ENCODE data around the gene CUX1.

Gene CUX1

GRCh38 chr7:101788517-101788916, 28.9 kb upstream of the CUX1 start:
- TF ChIP-seq CSDC2 (CRISPR knock-in tag; IDR thresholded peaks at IDR 0.05) = no peak
- TF ChIP-seq ARNTL (CRISPR knock-in tag; IDR thresholded peaks at IDR 0.05; ENCODE audit: borderline replicate concordance, low read depth) = no peak
- TF ChIP-seq ZNF70 (CRISPR knock-in tag; IDR thresholded peaks at IDR 0.05) = no peak
- TF ChIP-seq ESRRG (CRISPR knock-in tag; IDR thresholded peaks at IDR 0.05) = no peak
- no peak for TF ChIP-seq CREB5 (CRISPR knock-in tag; IDR thresholded peaks at IDR 0.05; ENCODE audit: low read depth)
- TF ChIP-seq BACH2 (CRISPR knock-in tag; IDR thresholded peaks at IDR 0.05; ENCODE audit: borderline replicate concordance) = no peak
- TF ChIP-seq ISL1 (CRISPR knock-in tag; IDR thresholded peaks at IDR 0.05) = no peak
- no peak for TF ChIP-seq ZC3H10 (CRISPR knock-in tag; IDR thresholded peaks at IDR 0.05)
- no peak for TF ChIP-seq ZNF565 (CRISPR knock-in tag; conservative IDR thresholded peaks at IDR 0.05; ENCODE audit: low read depth)
- TF ChIP-seq ZFP30 (CRISPR knock-in tag; IDR thresholded peaks at IDR 0.05) = no peak
- TF ChIP-seq GLIS3 (CRISPR knock-in tag; IDR thresholded peaks at IDR 0.05) = no peak
- no peak for TF ChIP-seq OSR1 (CRISPR knock-in tag; IDR thresholded peaks at IDR 0.05)
- TF ChIP-seq POU6F1 (CRISPR knock-in tag; IDR thresholded peaks at IDR 0.05; ENCODE audit: borderline replicate concordance, low read depth) = no peak
- TF ChIP-seq PPARA (CRISPR knock-in tag; IDR thresholded peaks at IDR 0.05; ENCODE audit: borderline replicate concordance) = no peak
- TF ChIP-seq ZNF8 (CRISPR knock-in tag; IDR thresholded peaks at IDR 0.05) = no peak
- TF ChIP-seq TOX (CRISPR knock-in tag; IDR thresholded peaks at IDR 0.05; ENCODE audit: borderline replicate concordance) = no peak
- no peak for TF ChIP-seq ZFP3 (CRISPR knock-in tag; IDR thresholded peaks at IDR 0.05)
- no peak for TF ChIP-seq SNAI2 (CRISPR knock-in tag; IDR thresholded peaks at IDR 0.05)
- TF ChIP-seq, protein P1, sequence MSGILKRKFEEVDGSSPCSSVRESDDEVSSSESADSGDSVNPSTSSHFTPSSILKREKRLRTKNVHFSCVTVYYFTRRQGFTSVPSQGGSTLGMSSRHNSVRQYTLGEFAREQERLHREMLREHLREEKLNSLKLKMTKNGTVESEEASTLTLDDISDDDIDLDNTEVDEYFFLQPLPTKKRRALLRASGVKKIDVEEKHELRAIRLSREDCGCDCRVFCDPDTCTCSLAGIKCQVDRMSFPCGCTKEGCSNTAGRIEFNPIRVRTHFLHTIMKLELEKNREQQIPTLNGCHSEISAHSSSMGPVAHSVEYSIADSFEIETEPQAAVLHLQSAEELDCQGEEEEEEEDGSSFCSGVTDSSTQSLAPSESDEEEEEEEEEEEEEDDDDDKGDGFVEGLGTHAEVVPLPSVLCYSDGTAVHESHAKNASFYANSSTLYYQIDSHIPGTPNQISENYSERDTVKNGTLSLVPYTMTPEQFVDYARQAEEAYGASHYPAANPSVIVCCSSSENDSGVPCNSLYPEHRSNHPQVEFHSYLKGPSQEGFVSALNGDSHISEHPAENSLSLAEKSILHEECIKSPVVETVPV (CRISPR knock-in tag; IDR thresholded peaks at IDR 0.05) = no peak
- ATAC-seq = no peak

- TF ChIP-seq ZFP3 (CRISPR knock-in tag; IDR thresholded peaks at IDR 0.05) = no peak
- no peak for TF ChIP-seq GLIS3 (CRISPR knock-in tag; IDR thresholded peaks at IDR 0.05)
- TF ChIP-seq, protein P2, sequence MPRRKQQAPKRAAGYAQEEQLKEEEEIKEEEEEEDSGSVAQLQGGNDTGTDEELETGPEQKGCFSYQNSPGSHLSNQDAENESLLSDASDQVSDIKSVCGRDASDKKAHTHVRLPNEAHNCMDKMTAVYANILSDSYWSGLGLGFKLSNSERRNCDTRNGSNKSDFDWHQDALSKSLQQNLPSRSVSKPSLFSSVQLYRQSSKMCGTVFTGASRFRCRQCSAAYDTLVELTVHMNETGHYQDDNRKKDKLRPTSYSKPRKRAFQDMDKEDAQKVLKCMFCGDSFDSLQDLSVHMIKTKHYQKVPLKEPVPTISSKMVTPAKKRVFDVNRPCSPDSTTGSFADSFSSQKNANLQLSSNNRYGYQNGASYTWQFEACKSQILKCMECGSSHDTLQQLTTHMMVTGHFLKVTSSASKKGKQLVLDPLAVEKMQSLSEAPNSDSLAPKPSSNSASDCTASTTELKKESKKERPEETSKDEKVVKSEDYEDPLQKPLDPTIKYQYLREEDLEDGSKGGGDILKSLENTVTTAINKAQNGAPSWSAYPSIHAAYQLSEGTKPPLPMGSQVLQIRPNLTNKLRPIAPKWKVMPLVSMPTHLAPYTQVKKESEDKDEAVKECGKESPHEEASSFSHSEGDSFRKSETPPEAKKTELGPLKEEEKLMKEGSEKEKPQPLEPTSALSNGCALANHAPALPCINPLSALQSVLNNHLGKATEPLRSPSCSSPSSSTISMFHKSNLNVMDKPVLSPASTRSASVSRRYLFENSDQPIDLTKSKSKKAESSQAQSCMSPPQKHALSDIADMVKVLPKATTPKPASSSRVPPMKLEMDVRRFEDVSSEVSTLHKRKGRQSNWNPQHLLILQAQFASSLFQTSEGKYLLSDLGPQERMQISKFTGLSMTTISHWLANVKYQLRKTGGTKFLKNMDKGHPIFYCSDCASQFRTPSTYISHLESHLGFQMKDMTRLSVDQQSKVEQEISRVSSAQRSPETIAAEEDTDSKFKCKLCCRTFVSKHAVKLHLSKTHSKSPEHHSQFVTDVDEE (CRISPR knock-in tag; IDR thresholded peaks at IDR 0.05) = no peak
- TF ChIP-seq ZNF8 (CRISPR knock-in tag; IDR thresholded peaks at IDR 0.05) = no peak
- no peak for TF ChIP-seq CREB5 (CRISPR knock-in tag; IDR thresholded peaks at IDR 0.05; ENCODE audit: low read depth)
- TF ChIP-seq ZNF565 (CRISPR knock-in tag; conservative IDR thresholded peaks at IDR 0.05; ENCODE audit: low read depth) = no peak
- no peak for TF ChIP-seq ZFP30 (CRISPR knock-in tag; IDR thresholded peaks at IDR 0.05)
- TF ChIP-seq ZNF70 (CRISPR knock-in tag; IDR thresholded peaks at IDR 0.05) = no peak
- TF ChIP-seq OSR1 (CRISPR knock-in tag; IDR thresholded peaks at IDR 0.05) = no peak
- no peak for TF ChIP-seq RARB (CRISPR knock-in tag; IDR thresholded peaks at IDR 0.05)
- TF ChIP-seq TCF4 (CRISPR knock-in tag; IDR thresholded peaks at IDR 0.05; ENCODE audit: borderline replicate concordance) = no peak
- no peak for TF ChIP-seq TOX (CRISPR knock-in tag; IDR thresholded peaks at IDR 0.05; ENCODE audit: borderline replicate concordance)
- TF ChIP-seq PPARA (CRISPR knock-in tag; IDR thresholded peaks at IDR 0.05; ENCODE audit: borderline replicate concordance) = no peak
- no peak for TF ChIP-seq ESRRG (CRISPR knock-in tag; IDR thresholded peaks at IDR 0.05)
- TF ChIP-seq POU6F1 (CRISPR knock-in tag; IDR thresholded peaks at IDR 0.05; ENCODE audit: borderline replicate concordance, low read depth) = no peak
- TF ChIP-seq ARNTL (CRISPR knock-in tag; IDR thresholded peaks at IDR 0.05; ENCODE audit: borderline replicate concordance, low read depth) = no peak
- no peak for TF ChIP-seq SNAI2 (CRISPR knock-in tag; IDR thresholded peaks at IDR 0.05)
- TF ChIP-seq, protein P1 (CRISPR knock-in tag; IDR thresholded peaks at IDR 0.05) = no peak
- TF ChIP-seq BACH2 (CRISPR knock-in tag; IDR thresholded peaks at IDR 0.05; ENCODE audit: borderline replicate concordance) = no peak
- no peak for TF ChIP-seq CSDC2 (CRISPR knock-in tag; IDR thresholded peaks at IDR 0.05)
- no peak for ATAC-seq
Observed at GRCh38 chr7:101790566-101791293, 26.7 kb upstream of the CUX1 start.

Measured in SK-N-SH treated with all-trans-retinoic acid at 6 μM for 48 hours (cell line).